Measurements from ENCODE around the gene LARP4B. TPM values are rescaled to one million over a fixed set of nuclear protein-coding genes. Genes with fewer than 3 reads are reported as not detected.

Gene LARP4B
- total and polyA plus RNA-seq, 2 of the 13 experiments (the other 11 are each of a cell fraction or from before 2014, with no cell fraction given) = 19.5 to 30.2 TPM

DNA sequence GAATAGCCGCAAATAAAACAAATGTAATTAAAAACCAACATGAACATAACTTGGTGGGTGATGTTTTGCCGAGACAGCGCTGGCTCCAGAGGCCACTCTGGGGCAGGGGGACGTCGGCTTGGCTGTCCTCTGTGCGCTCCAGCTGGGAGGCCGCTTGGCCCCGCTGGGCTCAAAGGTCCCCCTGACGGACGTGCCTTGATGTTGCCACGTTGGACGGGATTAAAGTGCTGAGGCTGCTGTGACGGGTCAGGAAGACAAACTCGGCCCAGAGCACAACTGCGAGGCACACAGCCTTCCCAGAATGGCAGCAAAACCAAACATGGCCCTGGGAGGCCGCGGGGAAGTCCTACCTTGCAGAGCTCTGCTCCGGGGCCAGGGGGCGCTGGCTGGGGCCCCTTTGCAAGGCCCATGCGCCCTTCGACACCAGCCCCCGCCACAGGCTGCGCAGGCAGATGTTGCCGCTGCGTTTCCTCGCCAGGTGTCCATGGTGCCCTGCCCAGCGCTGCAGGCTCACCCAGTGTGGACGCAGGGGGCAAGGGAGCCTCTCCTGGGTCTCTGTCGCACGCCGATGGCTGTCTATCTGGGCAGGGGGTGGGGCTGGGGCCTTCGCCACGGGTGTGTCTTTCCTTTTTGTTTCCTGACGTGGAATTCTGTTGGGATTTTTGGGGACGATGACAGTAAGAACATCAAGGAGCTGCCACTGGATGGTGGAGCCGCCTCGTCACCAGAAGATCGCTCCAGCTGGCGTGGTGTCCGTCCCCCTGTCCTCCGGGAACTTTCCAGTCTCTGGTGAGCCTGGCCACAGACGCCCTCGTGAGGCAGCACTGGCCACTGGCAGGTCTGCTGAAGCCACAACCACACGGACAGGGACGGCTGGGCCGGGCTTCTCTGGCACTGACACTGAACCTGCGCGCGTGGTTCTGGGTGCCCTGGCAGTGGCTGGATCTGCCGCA is 142.4 kb downstream of the LARP4B start (continued):
- TF ChIP-seq, protein P1, sequence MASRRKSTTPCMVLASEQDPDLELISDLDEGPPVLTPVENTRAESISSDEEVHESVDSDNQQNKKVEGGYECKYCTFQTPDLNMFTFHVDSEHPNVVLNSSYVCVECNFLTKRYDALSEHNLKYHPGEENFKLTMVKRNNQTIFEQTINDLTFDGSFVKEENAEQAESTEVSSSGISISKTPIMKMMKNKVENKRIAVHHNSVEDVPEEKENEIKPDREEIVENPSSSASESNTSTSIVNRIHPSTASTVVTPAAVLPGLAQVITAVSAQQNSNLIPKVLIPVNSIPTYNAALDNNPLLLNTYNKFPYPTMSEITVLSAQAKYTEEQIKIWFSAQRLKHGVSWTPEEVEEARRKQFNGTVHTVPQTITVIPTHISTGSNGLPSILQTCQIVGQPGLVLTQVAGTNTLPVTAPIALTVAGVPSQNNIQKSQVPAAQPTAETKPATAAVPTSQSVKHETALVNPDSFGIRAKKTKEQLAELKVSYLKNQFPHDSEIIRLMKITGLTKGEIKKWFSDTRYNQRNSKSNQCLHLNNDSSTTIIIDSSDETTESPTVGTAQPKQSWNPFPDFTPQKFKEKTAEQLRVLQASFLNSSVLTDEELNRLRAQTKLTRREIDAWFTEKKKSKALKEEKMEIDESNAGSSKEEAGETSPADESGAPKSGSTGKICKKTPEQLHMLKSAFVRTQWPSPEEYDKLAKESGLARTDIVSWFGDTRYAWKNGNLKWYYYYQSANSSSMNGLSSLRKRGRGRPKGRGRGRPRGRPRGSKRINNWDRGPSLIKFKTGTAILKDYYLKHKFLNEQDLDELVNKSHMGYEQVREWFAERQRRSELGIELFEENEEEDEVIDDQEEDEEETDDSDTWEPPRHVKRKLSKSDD (CRISPR knock-in tag; IDR thresholded peaks at IDR 0.05; ENCODE audit: low read depth) = peak; percentile 47
- TF ChIP-seq ZNF383 (CRISPR knock-in tag; IDR thresholded peaks at IDR 0.05; ENCODE audit: borderline replicate concordance) (no peak), ZNF460 (CRISPR knock-in tag; IDR thresholded peaks at IDR 0.05; ENCODE audit: borderline replicate concordance) (no peak), RBFOX2 (IDR thresholded peaks at IDR 0.05; ENCODE audit: low read depth, low read length) (peak; percentile 67), SMAD3 (CRISPR knock-in tag; IDR thresholded peaks at IDR 0.05) (no peak), THYN1 (CRISPR knock-in tag; IDR thresholded peaks at IDR 0.05; ENCODE audit: borderline replicate concordance, low read depth) (no peak), NCOR1 (IDR thresholded peaks at IDR 0.05; ENCODE audit: borderline replicate concordance, low read length) (peak; percentile 32; the same call in 1 of the 2 replicates), NR2F1 (CRISPR knock-in tag; IDR thresholded peaks at IDR 0.05) (0 out of 4 replicates have a peak, but pooled peaks of 1 of the 2 experiments have one; percentile 7), ISL2 (CRISPR knock-in tag; IDR thresholded peaks at IDR 0.05) (no peak; the same call in 1 of the 2 replicates), NFRKB (IDR thresholded peaks at IDR 0.05) (no peak), ZNF441 (CRISPR knock-in tag; IDR thresholded peaks at IDR 0.05; ENCODE audit: borderline replicate concordance) (peak; percentile 75; the same call in 1 of the 2 replicates), TCF12 (IDR thresholded peaks at IDR 0.05) (no peak), TCF12 (CRISPR knock-in tag; IDR thresholded peaks at IDR 0.05) (no peak), ADNP (CRISPR knock-in tag; IDR thresholded peaks at IDR 0.05) (0 out of 2 replicates have a peak, but pooled peaks have one; percentile 48), MEF2D (CRISPR knock-in tag; IDR thresholded peaks at IDR 0.05) (peak; percentile 79), ZNF75D (CRISPR knock-in tag; IDR thresholded peaks at IDR 0.05; ENCODE audit: borderline replicate concordance) (no peak), NR2C2 (CRISPR knock-in tag; IDR thresholded peaks at IDR 0.05; ENCODE audit: borderline replicate concordance) (no peak), SRY (CRISPR knock-in tag; IDR thresholded peaks at IDR 0.05) (no peak), SPEN (CRISPR knock-in tag; IDR thresholded peaks at IDR 0.05; ENCODE audit: low read depth) (peak; percentile 78), ZBTB42 (CRISPR knock-in tag; IDR thresholded peaks at IDR 0.05) (0 out of 2 replicates have a peak, but pooled peaks have one; percentile 39), NBN (conservative IDR thresholded peaks at IDR 0.05) (no peak), HES4 (CRISPR knock-in tag; IDR thresholded peaks at IDR 0.05; ENCODE audit: borderline replicate concordance) (no peak; the same call in 1 of the 2 replicates), ARID3A (IDR thresholded peaks at IDR 0.05; ENCODE audit: low read depth, low read length) (no peak)
